Activated CD4-positive, alpha-beta T cell treated with anti-CD3 and anti-CD28 coated beads for 48 hours (primary cell): ENCODE data around the gene FAM117B.
"Not testable (repeated sequence)": the region's sequence is repeated elsewhere in the genome, so short reads cannot be mapped to it uniquely, and the experiment has no call there.

Source experiments
- DNase-seq: peaks from one replicate; pipeline ENCODE4 v3.0.0-alpha.2; 2020

FAM117B gene

DNA sequence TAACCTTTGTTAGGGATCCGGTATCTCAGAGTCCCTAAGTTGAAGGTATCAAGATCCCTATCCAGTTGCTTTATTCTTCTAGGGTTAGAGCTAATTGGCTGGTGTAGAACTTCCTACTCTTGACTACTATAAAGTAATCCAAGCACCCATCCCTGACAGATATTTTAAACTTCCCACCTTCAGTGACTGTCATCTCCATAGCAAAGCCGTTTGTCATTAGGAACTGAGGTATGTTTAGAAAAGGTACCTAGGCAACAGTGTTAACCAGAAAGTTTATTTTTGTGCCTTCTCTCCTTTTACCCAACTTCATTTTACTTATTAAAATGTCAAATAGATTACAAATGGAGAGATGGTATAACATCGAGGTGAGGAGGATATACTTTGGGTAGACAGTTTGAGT lies 4.5 kb downstream of the FAM117B start:
- DNase-seq = no peak

GRCh38 chr2:202642567-202642966 lies 7.8 kb downstream of the FAM117B start:
- no peak for DNase-seq

DNA sequence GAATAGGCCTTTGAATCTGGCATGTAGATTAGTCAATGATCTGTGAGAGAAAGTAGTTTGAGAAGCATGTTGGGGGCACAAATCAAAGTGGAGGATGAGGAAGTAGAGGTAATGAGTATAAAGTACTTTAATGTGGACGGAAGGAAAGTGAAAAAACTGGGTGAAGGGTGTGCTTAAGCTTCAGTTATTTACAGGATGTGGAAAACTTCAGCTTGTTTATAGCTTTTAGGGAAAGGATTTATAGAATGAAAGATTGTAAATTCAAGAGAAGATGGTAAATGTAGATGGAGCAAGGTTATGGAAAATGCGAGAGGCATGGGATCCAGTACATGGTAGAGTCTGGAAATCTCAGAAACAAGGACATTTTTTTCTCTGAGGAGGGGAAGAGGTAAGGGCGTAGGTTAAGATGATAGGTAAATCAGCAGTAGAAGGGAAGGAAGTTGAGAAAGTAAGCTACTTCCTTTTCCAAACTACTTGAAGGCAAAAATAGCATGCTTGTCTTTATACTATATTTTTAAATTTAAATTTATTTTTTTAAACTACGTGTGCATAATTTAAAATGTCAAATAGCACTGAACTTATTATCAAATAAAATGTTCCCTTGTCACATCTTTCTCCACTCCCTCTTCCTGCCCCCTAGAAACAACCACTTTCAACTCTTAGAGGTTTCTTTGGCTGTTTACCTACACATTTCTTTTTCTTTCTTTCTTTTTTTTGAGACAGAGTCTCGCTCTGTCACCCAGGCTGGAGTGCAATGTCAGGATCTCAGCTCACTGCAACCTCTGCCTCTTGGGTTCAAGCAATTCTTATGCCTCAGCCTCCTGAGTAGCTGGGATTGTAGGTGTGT lies 8.5 kb downstream of the FAM117B start:
- DNase-seq = no peak

- DNase-seq = no peak
Observed at GRCh38 chr2:202652119-202652518, 17.4 kb downstream of the FAM117B start.

DNA sequence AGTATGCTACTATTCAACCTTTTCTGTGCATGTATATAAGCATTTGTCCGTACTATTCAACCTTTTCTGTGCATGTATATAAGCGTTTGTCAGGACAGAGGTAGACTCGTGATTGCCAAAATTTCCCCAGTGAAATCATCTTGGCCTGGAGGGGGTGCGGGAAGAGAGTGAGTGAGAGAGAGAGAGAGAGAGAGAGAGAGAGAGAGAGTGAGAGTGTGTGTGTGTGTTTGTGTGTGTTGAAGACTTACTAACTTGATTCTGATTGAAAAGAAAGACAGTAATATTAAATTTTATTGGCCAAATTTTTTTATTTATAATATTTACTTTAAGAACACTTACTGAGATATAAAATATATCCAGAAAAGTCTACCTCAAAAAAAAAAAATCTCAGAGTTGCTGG lies 19.1 kb downstream of the FAM117B start:
- DNase-seq = no peak

- no peak for DNase-seq
Observed at GRCh38 chr2:202657876-202658275, 23.1 kb downstream of the FAM117B start.

DNA sequence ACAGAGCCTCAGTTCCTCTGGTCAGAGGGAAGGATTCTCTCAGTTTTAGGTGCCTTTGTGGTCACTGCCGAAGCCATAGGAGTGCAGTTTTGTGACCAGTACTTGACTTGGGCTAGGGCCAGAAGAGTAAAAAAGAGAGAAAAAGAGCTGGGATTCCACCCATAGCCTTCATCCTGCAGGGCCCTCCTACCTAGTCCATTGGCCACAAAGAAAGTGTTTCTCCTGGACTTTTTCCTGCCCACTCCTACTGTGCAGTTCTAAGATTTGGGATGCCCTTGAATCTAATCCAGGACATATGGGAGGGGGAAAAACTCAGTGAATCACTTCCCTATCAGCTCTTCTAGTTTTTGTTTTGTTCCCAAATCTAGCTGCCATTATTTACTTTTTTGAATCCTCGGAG lies 26.0 kb downstream of the FAM117B start:
- DNase-seq = no peak

GRCh38 chr2:202669841-202670240 lies 35.1 kb downstream of the FAM117B start:
- DNase-seq = no peak

DNA sequence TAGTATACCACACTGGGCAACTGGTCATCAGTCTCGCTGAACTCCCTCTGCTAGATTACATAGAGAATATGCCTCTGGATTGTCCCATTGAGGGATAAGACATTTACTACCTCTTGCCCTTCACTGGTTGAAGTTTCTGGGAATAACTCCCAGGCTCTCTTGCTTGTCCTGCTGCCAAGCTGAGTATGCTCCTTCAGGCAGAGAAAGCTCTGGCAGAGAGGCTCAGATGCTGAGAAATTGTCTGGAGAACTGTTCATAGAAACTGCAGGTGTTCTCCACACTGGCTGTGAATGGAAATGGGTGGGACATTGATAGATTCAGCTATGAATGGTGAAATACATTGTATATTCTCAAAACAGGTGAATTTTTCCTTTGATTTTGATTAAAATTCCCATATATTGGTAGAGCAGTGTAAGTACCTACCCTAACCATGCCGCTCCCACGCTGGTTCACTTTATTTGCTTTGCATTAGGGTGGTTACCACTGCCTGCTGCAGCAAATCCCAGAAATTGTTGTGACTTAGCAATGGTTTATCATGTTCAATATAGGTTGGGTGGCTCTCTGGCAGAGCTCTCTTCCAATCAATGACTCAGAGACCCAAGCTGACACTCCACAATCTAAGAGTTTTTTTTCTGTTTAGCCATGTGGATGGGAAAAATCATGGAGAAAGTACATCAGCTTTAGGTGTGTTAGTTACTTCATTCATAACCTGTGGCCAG lies 36.7 kb downstream of the FAM117B start:
- DNase-seq = no peak

- not testable (repeated sequence) for DNase-seq
Observed at GRCh38 chr2:202675097-202675496, 40.3 kb downstream of the FAM117B start.

- DNase-seq = no peak
Observed at GRCh38 chr2:202679980-202680379, 45.2 kb downstream of the FAM117B start.

GRCh38 chr2:202680512-202680911 lies 45.7 kb downstream of the FAM117B start:
- DNase-seq = no peak

DNA sequence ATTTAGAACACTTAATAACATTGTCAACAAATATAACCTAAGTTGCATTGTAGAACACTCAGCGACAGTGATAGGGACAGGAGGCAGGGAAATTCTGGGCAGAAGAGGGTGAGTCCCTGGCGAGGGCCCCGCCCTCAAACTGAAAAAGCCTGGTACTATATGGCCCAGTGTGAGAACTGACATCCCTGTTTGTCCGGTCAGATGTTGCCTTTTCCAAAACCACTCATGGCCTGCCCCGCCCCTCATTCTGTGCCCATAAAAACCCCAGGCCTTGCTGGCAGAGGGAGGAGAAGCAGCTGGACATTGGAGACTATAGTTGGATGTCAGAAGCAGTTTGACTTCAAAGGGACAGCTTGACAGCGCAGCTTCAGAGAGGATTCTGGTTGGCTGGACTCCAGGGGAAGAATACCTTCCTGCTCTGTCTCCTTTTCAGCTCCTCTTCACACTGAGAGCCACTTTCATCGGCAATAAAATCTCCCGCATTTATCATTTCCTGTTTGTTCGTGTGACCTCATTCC lies 47.0 kb downstream of the FAM117B start:
- no peak for DNase-seq

- DNase-seq = no peak
Observed at GRCh38 chr2:202682274-202682673, 47.5 kb downstream of the FAM117B start.

- no peak for DNase-seq
Observed at GRCh38 chr2:202687276-202687675, 52.5 kb downstream of the FAM117B start.

DNA sequence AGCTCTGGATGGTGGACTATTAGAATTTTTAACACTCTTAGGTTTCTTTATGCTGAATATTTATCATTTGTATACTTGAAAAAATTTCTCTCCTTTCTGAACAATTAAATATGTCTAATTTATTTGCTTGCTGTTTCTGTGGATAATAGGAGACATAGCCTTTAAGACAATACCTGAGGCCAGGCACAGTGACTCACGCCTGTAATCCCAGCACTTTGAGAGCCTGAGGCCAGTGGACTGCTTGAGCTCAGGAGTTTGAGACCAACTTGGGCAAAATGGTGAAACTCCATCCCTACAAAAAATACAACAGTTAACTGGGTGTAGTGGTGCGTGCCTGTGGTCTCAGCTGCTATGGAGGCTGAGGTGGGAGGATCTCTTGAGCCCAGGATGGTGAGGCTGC lies 54.7 kb downstream of the FAM117B start:
- no peak for DNase-seq

- no peak for DNase-seq
Observed at GRCh38 chr2:202689898-202690297, 55.1 kb downstream of the FAM117B start.

DNA sequence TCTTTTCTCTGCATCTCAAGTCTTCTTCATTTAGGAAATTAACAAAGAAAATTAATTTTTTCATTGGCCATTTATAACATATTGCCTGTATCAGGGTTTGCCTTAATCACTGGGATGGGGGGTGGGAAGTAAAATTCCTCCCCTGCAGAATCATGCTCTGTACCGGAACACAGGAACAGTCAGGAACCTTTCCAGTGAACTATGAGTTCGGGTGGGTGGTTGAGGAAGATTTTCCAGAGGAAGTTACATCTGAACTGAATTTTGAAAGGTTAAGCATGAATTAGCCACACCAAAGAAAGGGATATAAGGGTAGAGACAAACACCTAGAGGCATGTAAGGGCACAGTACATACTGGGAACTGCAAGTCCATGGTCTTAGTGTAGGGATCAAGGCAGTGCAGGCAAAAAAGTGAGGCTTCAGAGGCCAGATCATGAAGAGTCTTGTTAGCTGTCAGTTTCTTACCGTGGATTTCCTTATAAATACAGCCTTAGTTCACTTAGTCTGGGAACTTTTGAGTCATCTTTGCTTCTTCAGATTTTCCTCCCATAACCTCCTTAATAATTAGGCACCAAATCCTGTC lies 55.6 kb downstream of the FAM117B start:
- no peak for DNase-seq

- DNase-seq = no peak
Observed at GRCh38 chr2:202693503-202693902, 58.7 kb downstream of the FAM117B start.

GRCh38 chr2:202695166-202695565 lies 60.4 kb downstream of the FAM117B start:
- DNase-seq = no peak

DNA sequence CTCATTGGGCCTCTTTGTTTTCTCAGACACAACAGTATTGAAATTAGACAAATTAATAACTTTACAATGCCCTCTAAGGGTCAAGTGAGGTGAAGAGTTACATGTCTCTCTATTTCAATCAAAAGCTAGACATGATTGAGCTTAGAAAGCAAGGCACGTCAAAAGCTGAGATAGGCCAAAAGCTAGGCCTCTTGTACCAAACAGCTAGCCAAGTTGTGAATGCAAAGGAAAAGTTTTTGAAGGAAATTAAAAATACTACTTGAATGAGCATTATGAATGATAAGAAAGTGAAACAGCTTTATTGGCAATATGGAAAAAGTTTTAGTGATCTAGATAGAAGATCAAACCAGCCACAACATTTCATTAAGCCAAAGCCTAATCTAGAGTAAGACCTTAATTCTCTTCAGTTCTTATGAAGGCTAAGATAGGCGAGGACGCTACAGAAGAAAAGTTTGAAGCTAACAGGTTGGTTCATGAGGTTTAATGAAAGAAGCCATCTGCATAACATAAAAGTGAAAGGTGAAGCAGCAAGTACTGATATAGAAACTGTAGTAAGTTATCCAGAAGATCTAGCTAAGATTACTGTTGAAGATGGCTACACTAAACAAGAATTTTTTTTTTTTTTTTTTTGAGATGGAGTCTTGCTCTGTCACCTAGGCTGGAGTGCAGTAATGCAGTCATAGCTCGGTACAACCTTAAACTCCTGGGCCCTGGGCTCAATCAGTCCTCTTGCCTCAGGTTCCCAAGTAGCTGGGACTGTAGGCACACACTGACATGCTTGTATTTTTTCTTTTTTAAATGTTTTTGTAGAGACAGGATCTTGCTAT lies 65.5 kb downstream of the FAM117B start:
- DNase-seq = peak; percentile 30

DNA sequence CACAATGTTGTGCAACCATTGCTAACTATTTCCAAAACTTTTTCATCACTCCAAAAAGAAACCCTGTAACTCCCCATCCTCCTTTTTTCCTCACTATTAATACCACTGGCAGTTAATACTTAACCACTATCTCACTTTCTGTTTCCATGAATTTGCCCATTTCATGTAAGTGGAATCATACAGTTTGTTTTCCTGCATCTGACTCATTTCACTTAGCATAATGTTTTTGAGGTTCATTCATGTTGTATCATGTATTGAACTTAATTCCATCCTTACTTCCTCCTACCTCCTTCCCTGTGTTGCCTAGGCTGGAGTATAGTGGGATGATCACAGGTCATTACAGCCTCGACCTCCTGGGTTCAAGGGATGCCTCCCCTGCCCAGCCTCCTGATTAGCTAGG lies 68.3 kb downstream of the FAM117B start:
- DNase-seq = no peak

GRCh38 chr2:202704248-202704647 lies 69.5 kb downstream of the FAM117B start:
- DNase-seq = no peak
